Liver (tissue), 9 donors: ENCODE data around the gene MOV10L1. TPM values are rescaled to one million over a fixed set of nuclear protein-coding genes. Genes with fewer than 3 reads are reported as not detected.

Source experiments
- DNase-seq: peaks from one replicate; pipeline ENCODE4 v3.0.0-alpha.2; 2017; ENCODE audit warnings: low spot score
- H3K27ac ChIP-seq, 2 donors: one replicate each; pipeline ENCODE4 v1.7.0; 2013; ENCODE audit warnings: inconsistent platforms in 2 of 2, low read length in 2 of 2, control low read depth in 1 of 2, low read depth in 1 of 2, mild to moderate bottlenecking in 1 of 2
- H3K27me3 ChIP-seq, 4 donors: one replicate each; pipeline versions ENCODE4 v1.6.1 to v1.7.0; 2013; ENCODE audit warnings: low read length in 3 of 4, inconsistent platforms in 1 of 4, mild to moderate bottlenecking in 1 of 4, moderate library complexity in 1 of 4; ENCODE audit not compliant: control insufficient read depth in 4 of 4, insufficient read depth in 4 of 4
- H3K36me3 ChIP-seq, 4 donors: one replicate each; pipeline versions ENCODE4 v1.6.1 to v1.7.0; 2013; ENCODE audit warnings: low read length in 3 of 4, mild to moderate bottlenecking in 3 of 4, low read depth in 1 of 4, moderate library complexity in 1 of 4; ENCODE audit not compliant: control insufficient read depth in 4 of 4, insufficient read depth in 3 of 4
- H3K4me1 ChIP-seq, 4 donors: one replicate each; pipeline versions ENCODE4 v1.6.1 to v1.7.0; 2013; ENCODE audit warnings: low read length in 3 of 4, mild to moderate bottlenecking in 3 of 4, moderate library complexity in 1 of 4; ENCODE audit not compliant: control insufficient read depth in 4 of 4, insufficient read depth in 4 of 4
- H3K4me3 ChIP-seq, 3 donors: one replicate each; pipeline versions ENCODE4 v1.6.1 to v1.7.0; 2013; ENCODE audit warnings: low read length in 3 of 3, control low read depth in 1 of 3, low read depth in 1 of 3, mild to moderate bottlenecking in 1 of 3
- H3K9ac ChIP-seq, 2 donors: one replicate each; pipeline ENCODE4 v1.7.0; 2013; ENCODE audit warnings: low read length in 2 of 2, mild to moderate bottlenecking in 2 of 2, moderate library complexity in 2 of 2, control low read depth in 1 of 2, low read depth in 1 of 2
- H3K9me3 ChIP-seq, 4 donors: one replicate each; pipeline versions ENCODE4 v1.6.1 to v1.7.0; 2013; ENCODE audit warnings: low read length in 3 of 4; ENCODE audit not compliant: control insufficient read depth in 4 of 4
- FOXA1 ChIP-seq: IDR thresholded peaks from 2 replicates; pipeline ENCODE4 v1.6.1; 2016; ENCODE audit warnings: antibody characterized with exemption
- FOXA2 ChIP-seq: IDR thresholded peaks from 2 replicates; pipeline ENCODE4 v1.6.1; 2016; ENCODE audit warnings: antibody characterized with exemption
- HNF4A ChIP-seq, 2 donors: conservative IDR thresholded peaks; 2 replicates each; pipeline ENCODE4 v1.6.1; 2016; ENCODE audit warnings: antibody characterized with exemption in 2 of 2, mild to moderate bottlenecking in 2 of 2
- HNF4G ChIP-seq: IDR thresholded peaks from 2 replicates; pipeline ENCODE4 v1.6.1; 2016; ENCODE audit warnings: antibody characterized with exemption
- JUND ChIP-seq, 2 donors: IDR thresholded peaks; 2 replicates each; pipeline ENCODE4 v1.6.1; 2016; ENCODE audit warnings: antibody characterized with exemption in 2 of 2
- NR2F2 ChIP-seq: IDR thresholded peaks from 2 replicates; pipeline ENCODE4 v1.6.1; 2016; ENCODE audit warnings: antibody characterized with exemption
- RAD21 ChIP-seq, 2 donors: IDR thresholded peaks; 2 replicates each; pipeline ENCODE4 v1.6.1; 2016; ENCODE audit warnings: antibody characterized with exemption in 2 of 2, mild to moderate bottlenecking in 2 of 2
- RXRA ChIP-seq, 2 donors: IDR thresholded peaks; 2 replicates each; pipeline ENCODE4 v1.6.1; 2017 to 2018; ENCODE audit warnings: antibody characterized with exemption in 2 of 2, mild to moderate bottlenecking in 1 of 2
- SP1 ChIP-seq: IDR thresholded peaks from 2 replicates; pipeline ENCODE4 v1.6.1; 2018; ENCODE audit warnings: antibody characterized with exemption, mild to moderate bottlenecking
- TAF1 ChIP-seq: conservative IDR thresholded peaks from 2 replicates; pipeline ENCODE4 v1.6.1; 2016; ENCODE audit warnings: antibody characterized with exemption, mild to moderate bottlenecking
- YY1 ChIP-seq: IDR thresholded peaks from 2 replicates; pipeline ENCODE4 v1.6.1; 2016; ENCODE audit warnings: antibody characterized with exemption, mild to moderate bottlenecking
- WGBS: extraction: QIAGEN DNeasy Blood & Tissue Kit; methylation state at CpG from one replicate; pipeline ENCODE4 v1.1.7; 2013; 5-methylcytosine and 5-hydroxymethylcytosine counted together
- polyA plus RNA-seq, 2 donors: library from polyadenylated mRNA; stranded (reverse) in 1 of 2; unstranded in 1 of 2; fragments of 200-250 nt in 1 of 2; fragments of >200 nt in 1 of 2; fragmentation: Nextera tagmentation in 1 of 2; extraction: Ambion mirVana in 1 of 2; gene quantifications; one replicate each; pipeline versions ENCODE4 v1.2.1 to v1.2.3, GENCODE V29; 2013 to 2015
- total RNA-seq, 2 donors: library from RNA; depleted of rRNA; stranded (reverse); fragments of >200 nt; gene quantifications; one replicate each; pipeline ENCODE4 v1.2.3, GENCODE V29; 2014
- TF ChIP-seq, protein P1 (sequence below): IDR thresholded peaks from 2 replicates; pipeline ENCODE4 v1.6.1; 2016; ENCODE audit warnings: antibody characterized with exemption
- TF ChIP-seq, protein P2 (sequence below): IDR thresholded peaks from 2 replicates; pipeline ENCODE4 v1.6.1; 2016; ENCODE audit warnings: antibody characterized with exemption
- TF ChIP-seq, protein P3 (sequence below): IDR thresholded peaks from 2 replicates; pipeline ENCODE4 v1.6.1; 2016; ENCODE audit warnings: antibody characterized with exemption
- donor health status: healthy.
- donor health status: healthy.
- donor health status: healthy.
- donor health status: healthy.
- donor health status: healthy.

MOV10L1 gene
- total and polyA plus RNA-seq, 4 donors = 0.07 to 0.47 (median 0.17) TPM

DNA sequence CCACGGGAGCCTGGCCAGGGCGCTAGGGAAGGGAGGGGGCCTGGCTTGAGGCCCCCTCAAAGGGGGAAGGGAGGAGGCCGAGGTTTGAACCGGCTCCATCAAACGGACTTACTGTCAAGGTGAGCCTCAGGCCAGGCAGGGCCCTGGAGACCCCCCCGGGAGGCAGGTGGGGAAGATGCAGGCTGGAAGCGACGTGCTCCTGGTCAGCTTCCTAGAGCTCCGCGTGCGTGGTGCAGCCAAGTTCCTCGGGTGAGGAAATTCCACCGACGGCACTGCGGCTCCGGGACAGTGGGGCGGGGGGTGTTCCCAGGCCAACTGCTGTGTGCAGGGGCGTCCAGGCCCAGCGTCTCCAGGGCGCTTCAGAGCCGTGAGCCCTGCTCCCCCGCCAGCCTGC lies 88.7 kb downstream of the MOV10L1 start (continued):
- no peak for TF ChIP-seq HNF4A (conservative IDR thresholded peaks at IDR 0.05)
- no peak for TF ChIP-seq JUND (IDR thresholded peaks at IDR 0.05)
- TF ChIP-seq, protein P1, sequence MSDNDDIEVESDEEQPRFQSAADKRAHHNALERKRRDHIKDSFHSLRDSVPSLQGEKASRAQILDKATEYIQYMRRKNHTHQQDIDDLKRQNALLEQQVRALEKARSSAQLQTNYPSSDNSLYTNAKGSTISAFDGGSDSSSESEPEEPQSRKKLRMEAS = no peak
- no peak for TF ChIP-seq NR2F2
- TF ChIP-seq TAF1 = no peak
- TF ChIP-seq FOXA2 = no peak
- no peak for TF ChIP-seq RXRA (IDR thresholded peaks at IDR 0.05)
- TF ChIP-seq SP1 = no peak

DNA sequence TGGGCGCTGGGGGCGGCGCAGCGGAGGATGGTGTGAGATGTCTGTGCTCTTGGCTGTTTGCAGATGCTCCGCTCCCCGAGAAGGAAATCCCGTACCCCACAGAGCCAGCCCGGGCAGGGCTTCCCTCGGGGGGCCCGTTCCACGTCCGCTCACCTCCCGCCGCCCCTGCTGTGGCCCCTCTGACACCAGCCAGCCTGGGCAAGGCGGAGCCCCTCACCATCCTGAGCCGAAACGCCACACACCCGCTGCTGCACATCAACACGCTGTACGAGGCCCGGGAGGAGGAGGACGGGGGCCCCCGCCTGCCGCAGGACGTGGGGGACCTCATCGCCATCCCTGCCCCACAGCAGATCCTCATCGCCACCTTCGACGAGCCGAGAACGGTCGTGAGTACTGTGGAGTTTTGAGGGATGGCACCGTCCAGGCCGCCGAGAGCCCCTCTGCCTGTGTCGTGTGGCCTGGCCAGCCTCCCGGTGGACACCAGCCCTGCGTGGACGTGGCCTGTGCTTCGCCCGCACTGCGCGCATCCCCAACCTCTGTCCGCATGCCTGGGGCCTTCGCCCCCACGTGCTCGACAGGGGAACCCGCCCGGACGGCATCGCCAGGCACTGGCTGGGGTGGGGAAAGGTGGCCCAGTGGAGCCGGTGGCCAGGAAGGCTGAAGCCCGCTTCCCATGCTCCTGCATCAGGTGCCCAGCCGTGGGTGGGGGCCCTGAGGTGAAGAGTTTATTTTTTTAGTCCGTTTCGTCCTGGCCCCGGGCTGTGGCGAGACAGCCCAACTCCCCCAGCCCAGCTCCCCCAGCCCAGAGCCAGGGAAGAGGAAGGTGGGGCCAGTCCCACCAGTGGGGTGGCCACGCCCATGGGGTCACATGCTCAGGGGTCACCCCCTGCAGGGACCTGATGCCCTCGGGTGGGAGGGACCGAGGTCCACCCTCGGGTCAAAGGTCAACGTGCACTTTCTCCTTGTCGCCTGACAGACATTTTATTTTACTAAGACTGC lies 89.4 kb downstream of the MOV10L1 start:
- Histone ChIP-seq H3K27me3 (no peaks in the 10 kb centered on the region), H3K9ac (no peak overlapping the region), H3K27ac (no peak overlapping the region), H3K4me3 (no peak overlapping the region), H3K9me3 (no peaks in the 10 kb centered on the region), H3K4me1 (peaks cover 0 to 15% (median 4%) of the 10 kb centered on the region in 4 donors), H3K36me3 (peaks cover 0 to 7% (median 0%) of the 10 kb centered on the region in 4 donors)
- WGBS = 89% methylated on average over 64 of the region's 64 CpGs
- DNase-seq = no peak
- TF ChIP-seq FOXA1 = no peak

DNA sequence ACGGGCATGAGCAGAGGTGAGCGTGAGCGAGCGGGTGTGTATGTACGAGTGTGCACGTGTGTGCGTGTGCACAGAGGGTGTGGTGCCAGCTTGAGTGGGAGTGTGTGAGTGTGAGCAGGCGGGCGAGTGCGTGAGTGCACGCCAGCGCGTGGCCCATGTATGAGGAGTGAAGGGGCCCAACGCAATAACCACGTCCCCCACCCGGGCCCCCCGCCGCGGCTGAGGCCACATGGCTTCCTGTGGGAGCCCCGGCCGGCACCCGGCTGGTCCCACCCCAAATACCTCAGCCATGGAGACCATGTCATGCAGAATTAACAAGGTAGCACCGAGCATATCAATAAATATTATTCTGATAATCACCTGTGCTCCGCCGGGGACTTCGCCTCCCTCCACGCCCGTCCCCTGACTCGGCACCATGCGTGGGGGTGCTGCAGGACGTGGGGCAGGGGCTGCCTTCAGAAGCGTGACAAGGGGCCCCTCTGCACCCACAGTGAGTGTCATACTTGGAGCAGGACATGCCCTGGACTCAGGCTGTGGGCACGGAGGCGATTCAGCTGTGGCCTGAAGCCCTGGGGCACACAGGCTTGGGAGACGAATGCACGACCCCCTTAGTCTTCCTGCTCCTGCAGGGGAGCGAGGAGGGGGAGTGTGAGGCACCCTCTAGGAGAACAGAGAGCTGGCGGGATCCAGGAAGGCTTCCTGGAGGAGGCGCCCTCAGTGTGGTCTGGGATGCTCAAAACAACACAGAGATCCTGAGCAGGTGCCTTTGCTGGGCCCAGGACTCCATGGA lies 90.3 kb downstream of the MOV10L1 start:
- H3K9ac ChIP-seq = no peak overlapping the region
- no peaks in the 10 kb centered on the region for H3K27me3 ChIP-seq
- TF ChIP-seq RAD21 (IDR thresholded peaks at IDR 0.05) (no peak), RXRA (IDR thresholded peaks at IDR 0.05) (no peak), YY1 (no peak), HNF4G (no peak)
- no peak for DNase-seq
- no peaks in the 10 kb centered on the region for H3K9me3 ChIP-seq
- H3K4me1 ChIP-seq = peaks cover 0 to 17% (median 10%) of the 10 kb centered on the region in 4 donors
- no peak overlapping the region for H3K4me3 ChIP-seq
- WGBS = 82% methylated on average over 39 of the region's 39 CpGs
- peaks cover 0 to 7% (median 0%) of the 10 kb centered on the region in 4 donors for H3K36me3 ChIP-seq
- H3K27ac ChIP-seq = no peak overlapping the region

DNA sequence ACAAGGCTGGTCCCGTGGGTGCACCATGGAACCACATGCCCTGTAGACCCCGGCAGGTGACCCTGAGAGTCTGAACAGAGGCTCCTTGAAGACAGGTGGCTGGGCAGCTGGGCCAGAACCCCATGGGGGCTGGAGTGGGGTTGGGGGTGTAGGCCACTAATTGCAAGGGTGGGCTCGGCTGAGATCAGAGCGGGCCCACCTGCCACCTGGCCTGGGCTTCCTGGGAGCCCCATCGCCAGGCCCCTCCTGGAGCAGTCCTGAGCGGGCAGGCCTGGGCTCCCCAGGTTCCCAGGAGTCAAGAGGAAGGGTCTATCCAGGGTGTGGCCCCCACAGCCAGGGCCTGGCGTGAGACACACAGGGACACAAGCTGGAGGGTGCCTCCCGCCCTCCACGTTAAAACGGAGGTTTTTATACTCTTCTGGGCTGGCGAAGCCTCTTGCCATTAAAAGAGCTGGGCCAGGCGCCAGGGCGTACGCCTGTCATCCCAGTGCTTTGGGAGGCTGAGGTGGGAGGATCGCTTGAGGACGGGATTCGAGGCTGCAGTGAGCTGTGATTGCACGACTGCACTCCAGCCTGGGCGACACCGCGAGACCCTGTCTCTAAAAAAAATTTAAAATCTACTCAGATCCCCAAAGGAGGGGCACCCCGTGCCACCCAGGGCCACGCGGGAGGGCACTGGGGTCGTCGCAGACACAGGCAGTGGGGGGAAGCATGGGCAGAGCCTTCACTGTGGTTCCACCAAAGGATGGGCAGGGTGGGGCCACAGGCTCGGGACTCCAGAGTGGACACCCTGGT lies 91.1 kb downstream of the MOV10L1 start:
- 96% methylated on average over 27 of the region's 27 CpGs for WGBS
- TF ChIP-seq, protein P2, sequence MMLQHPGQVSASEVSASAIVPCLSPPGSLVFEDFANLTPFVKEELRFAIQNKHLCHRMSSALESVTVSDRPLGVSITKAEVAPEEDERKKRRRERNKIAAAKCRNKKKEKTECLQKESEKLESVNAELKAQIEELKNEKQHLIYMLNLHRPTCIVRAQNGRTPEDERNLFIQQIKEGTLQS = no peak
- TF ChIP-seq, protein P3, sequence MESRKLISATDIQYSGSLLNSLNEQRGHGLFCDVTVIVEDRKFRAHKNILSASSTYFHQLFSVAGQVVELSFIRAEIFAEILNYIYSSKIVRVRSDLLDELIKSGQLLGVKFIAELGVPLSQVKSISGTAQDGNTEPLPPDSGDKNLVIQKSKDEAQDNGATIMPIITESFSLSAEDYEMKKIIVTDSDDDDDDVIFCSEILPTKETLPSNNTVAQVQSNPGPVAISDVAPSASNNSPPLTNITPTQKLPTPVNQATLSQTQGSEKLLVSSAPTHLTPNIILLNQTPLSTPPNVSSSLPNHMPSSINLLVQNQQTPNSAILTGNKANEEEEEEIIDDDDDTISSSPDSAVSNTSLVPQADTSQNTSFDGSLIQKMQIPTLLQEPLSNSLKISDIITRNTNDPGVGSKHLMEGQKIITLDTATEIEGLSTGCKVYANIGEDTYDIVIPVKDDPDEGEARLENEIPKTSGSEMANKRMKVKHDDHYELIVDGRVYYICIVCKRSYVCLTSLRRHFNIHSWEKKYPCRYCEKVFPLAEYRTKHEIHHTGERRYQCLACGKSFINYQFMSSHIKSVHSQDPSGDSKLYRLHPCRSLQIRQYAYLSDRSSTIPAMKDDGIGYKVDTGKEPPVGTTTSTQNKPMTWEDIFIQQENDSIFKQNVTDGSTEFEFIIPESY = no peak
- no peak overlapping the region for H3K27ac ChIP-seq
- H3K27me3 ChIP-seq = no peaks in the 10 kb centered on the region
- H3K4me3 ChIP-seq = no peak overlapping the region
- peaks cover 0 to 21% (median 12%) of the 10 kb centered on the region in 4 donors for H3K4me1 ChIP-seq
- no peaks in the 10 kb centered on the region for H3K9me3 ChIP-seq
- no peak overlapping the region for H3K9ac ChIP-seq
- peaks cover 0 to 7% (median 0%) of the 10 kb centered on the region in 4 donors for H3K36me3 ChIP-seq
- no peak for DNase-seq
